ENCODE measurements around the gene HOTAIR.

HOTAIR gene

GRCh38 chr12:53956251-53956887, 18.4 kb downstream of the HOTAIR start:
- Histone ChIP-seq H4K8ac (ENCODE audit: low read depth, low read length) (no peak overlapping the region), H3K9me3 (replicated peaks in 1 of 2; ENCODE audit: control insufficient read depth in 2 of 2, insufficient read depth in 1 of 2, low read depth in 1 of 2, low read length in 2 of 2) (peaks cover 0 to 15% of the 10 kb centered on the region in 2 donors)
- WGBS, 2 donors (ENCODE audit: extremely low coverage in 2 of 2, insufficient read length in 2 of 2, insufficient replicate concordance in 1 of 2): no CpG with 5 or more reads among the region's 25 CpGs

GRCh38 chr12:53955776-53956250, 18.9 kb downstream of the HOTAIR start:
- Histone ChIP-seq H3K9me3 (replicated peaks in 1 of 2; ENCODE audit: control insufficient read depth in 2 of 2, insufficient read depth in 1 of 2, low read depth in 1 of 2, low read length in 2 of 2) (peaks cover 0 to 18% of the 10 kb centered on the region in 2 donors), H2BK15ac (ENCODE audit: low read length) (no peak overlapping the region), H3K4me1 (ENCODE audit: control insufficient read depth in 2 of 2, insufficient read depth in 1 of 2, low read depth in 1 of 2, low read length in 2 of 2) (no peaks in the 10 kb centered on the region), H3K4me2 (ENCODE audit: insufficient read depth, low read length, poor library complexity, severe bottlenecking) (no peak overlapping the region), H2BK12ac (ENCODE audit: low read length) (no peak overlapping the region), H3K23ac (ENCODE audit: low read depth, low read length, poor library complexity) (no peak overlapping the region), H3K18ac (ENCODE audit: low read length) (no peak overlapping the region), H3K9ac (ENCODE audit: low read depth, low read length, poor library complexity) (no peak overlapping the region), H3K27me3 (ENCODE audit: control insufficient read depth in 3 of 3, insufficient read depth in 3 of 3, low read depth in 1 of 3, low read length in 3 of 3) (peaks cover 88 to 100% (median 98%) of the 10 kb centered on the region in 3 experiments), H3K36me3 (replicated peaks in 1 of 2; ENCODE audit: control insufficient read depth in 2 of 2, insufficient read depth in 2 of 2, low read length in 2 of 2) (no peaks in the 10 kb centered on the region), H3K27ac (replicated peaks; ENCODE audit: low read length) (no peak overlapping the region), H4K8ac (ENCODE audit: low read depth, low read length) (no peak overlapping the region), H3K4ac (ENCODE audit: low read length) (no peak overlapping the region), H2AFZ (ENCODE audit: low read length) (no peak overlapping the region), H2BK120ac (ENCODE audit: low read depth, low read length) (no peak overlapping the region), H2BK5ac (ENCODE audit: low read length) (no peak overlapping the region), H3K4me3 (ENCODE audit: low read length in 2 of 2) (no peak overlapping the region), H3K79me1 (ENCODE audit: low read depth, low read length) (peaks cover 3% of the 10 kb centered on the region), H2AK5ac (ENCODE audit: low read depth, low read length) (no peak overlapping the region), H4K91ac (ENCODE audit: low read depth, low read length, poor library complexity) (no peak overlapping the region), H3K14ac (ENCODE audit: low read length) (no peak overlapping the region)
- 100% methylated on average over 1 of the region's 10 CpGs; no CpG with 5 or more reads in 1 of the 2 donors for WGBS, 2 donors (ENCODE audit: extremely low coverage in 2 of 2, insufficient read length in 2 of 2, insufficient replicate concordance in 1 of 2)
- no peak for DNase-seq (ENCODE audit: low spot score)

More at GRCh38 chr12:53956251-53956887, 18.4 kb downstream of the HOTAIR start:
- H2BK120ac ChIP-seq (ENCODE audit: low read depth, low read length): no peak overlapping the region
- H4K91ac ChIP-seq (ENCODE audit: low read depth, low read length, poor library complexity): no peak overlapping the region
- no peak overlapping the region for H3K18ac ChIP-seq (ENCODE audit: low read length)
- no peaks in the 10 kb centered on the region for H3K36me3 ChIP-seq (replicated peaks in 1 of 2; ENCODE audit: control insufficient read depth in 2 of 2, insufficient read depth in 2 of 2, low read length in 2 of 2)
- no peak overlapping the region for H3K23ac ChIP-seq (ENCODE audit: low read depth, low read length, poor library complexity)
- peaks cover 3% of the 10 kb centered on the region for H3K79me1 ChIP-seq (ENCODE audit: low read depth, low read length)
- H3K4me3 ChIP-seq (ENCODE audit: low read length in 2 of 2): no peak overlapping the region
- DNase-seq (ENCODE audit: low spot score): no peak
- no peak overlapping the region for H3K9ac ChIP-seq (ENCODE audit: low read depth, low read length, poor library complexity)
- H2AFZ ChIP-seq (ENCODE audit: low read length): no peak overlapping the region
- H3K14ac ChIP-seq (ENCODE audit: low read length): no peak overlapping the region
- no peak overlapping the region for H3K27ac ChIP-seq (replicated peaks; ENCODE audit: low read length)
- H3K4me1 ChIP-seq (ENCODE audit: control insufficient read depth in 2 of 2, insufficient read depth in 1 of 2, low read depth in 1 of 2, low read length in 2 of 2): no peaks in the 10 kb centered on the region
- H3K4me2 ChIP-seq (ENCODE audit: insufficient read depth, low read length, poor library complexity, severe bottlenecking): no peak overlapping the region
- H3K4ac ChIP-seq (ENCODE audit: low read length): no peak overlapping the region
- no peak overlapping the region for H2BK12ac ChIP-seq (ENCODE audit: low read length)
- H2AK5ac ChIP-seq (ENCODE audit: low read depth, low read length): no peak overlapping the region
- peaks cover 85 to 100% (median 98%) of the 10 kb centered on the region in 3 experiments for H3K27me3 ChIP-seq (ENCODE audit: control insufficient read depth in 3 of 3, insufficient read depth in 3 of 3, low read depth in 1 of 3, low read length in 3 of 3)
- no peak overlapping the region for H2BK15ac ChIP-seq (ENCODE audit: low read length)
- H2BK5ac ChIP-seq (ENCODE audit: low read length): no peak overlapping the region

GRCh38 chr12:53955036-53955775, 19.5 kb downstream of the HOTAIR start:
- Histone ChIP-seq H4K91ac (ENCODE audit: low read depth, low read length, poor library complexity) (no peak overlapping the region), H3K27me3 (ENCODE audit: control insufficient read depth in 3 of 3, insufficient read depth in 3 of 3, low read depth in 1 of 3, low read length in 3 of 3) (peaks cover 88 to 100% (median 98%) of the 10 kb centered on the region in 3 experiments), H2BK12ac (ENCODE audit: low read length) (no peak overlapping the region), H3K36me3 (replicated peaks in 1 of 2; ENCODE audit: control insufficient read depth in 2 of 2, insufficient read depth in 2 of 2, low read length in 2 of 2) (no peaks in the 10 kb centered on the region), H2AK5ac (ENCODE audit: low read depth, low read length) (no peak overlapping the region), H2BK5ac (ENCODE audit: low read length) (no peak overlapping the region), H3K9ac (ENCODE audit: low read depth, low read length, poor library complexity) (no peak overlapping the region), H3K4ac (ENCODE audit: low read length) (no peak overlapping the region), H3K4me2 (ENCODE audit: insufficient read depth, low read length, poor library complexity, severe bottlenecking) (no peak overlapping the region), H3K23ac (ENCODE audit: low read depth, low read length, poor library complexity) (peak overlapping the region; percentile 98), H3K9me3 (replicated peaks in 1 of 2; ENCODE audit: control insufficient read depth in 2 of 2, insufficient read depth in 1 of 2, low read depth in 1 of 2, low read length in 2 of 2) (peaks cover 0 to 18% of the 10 kb centered on the region in 2 donors), H2AFZ (ENCODE audit: low read length) (peak overlapping the region; percentile 22), H3K27ac (replicated peaks; ENCODE audit: low read length) (no peak overlapping the region), H3K14ac (ENCODE audit: low read length) (no peak overlapping the region), H3K18ac (ENCODE audit: low read length) (no peak overlapping the region), H4K8ac (ENCODE audit: low read depth, low read length) (no peak overlapping the region), H3K4me3 (ENCODE audit: low read length in 2 of 2) (no peak overlapping the region), H2BK120ac (ENCODE audit: low read depth, low read length) (no peak overlapping the region), H3K79me1 (ENCODE audit: low read depth, low read length) (peaks cover 3% of the 10 kb centered on the region), H2BK15ac (ENCODE audit: low read length) (no peak overlapping the region), H3K4me1 (ENCODE audit: control insufficient read depth in 2 of 2, insufficient read depth in 1 of 2, low read depth in 1 of 2, low read length in 2 of 2) (no peaks in the 10 kb centered on the region)
- WGBS, 2 donors (ENCODE audit: extremely low coverage in 2 of 2, insufficient read length in 2 of 2, insufficient replicate concordance in 1 of 2): no CpG with 5 or more reads among the region's 86 CpGs
- no peak for DNase-seq (ENCODE audit: low spot score)

GRCh38 chr12:53954694-53955035, 20.1 kb downstream of the HOTAIR start, which contains the start of gene HOXC12:
TSS of gene HOXC12 (plus strand) at chr12:53954903. CDS start at chr12:53954930, 27 bp downstream.
- Histone ChIP-seq H3K14ac (ENCODE audit: low read length) (no peak within 1 kb of the TSS), H3K27ac (replicated peaks; ENCODE audit: low read length) (no peak within 1 kb of the TSS), H2BK5ac (ENCODE audit: low read length) (no peak within 1 kb of the TSS), H3K23ac (ENCODE audit: low read depth, low read length, poor library complexity) (peak within 1 kb of the TSS; percentile 98), H2AFZ (ENCODE audit: low read length) (peak within 1 kb of the TSS; percentile 22), H4K91ac (ENCODE audit: low read depth, low read length, poor library complexity) (no peak within 1 kb of the TSS), H3K18ac (ENCODE audit: low read length) (no peak within 1 kb of the TSS), H2AK5ac (ENCODE audit: low read depth, low read length) (no peak within 1 kb of the TSS), H3K36me3 (replicated peaks in 1 of 2; ENCODE audit: control insufficient read depth in 2 of 2, insufficient read depth in 2 of 2, low read length in 2 of 2) (no peaks in the 10 kb centered on the region), H3K4me2 (ENCODE audit: insufficient read depth, low read length, poor library complexity, severe bottlenecking) (no peak within 1 kb of the TSS), H3K79me1 (ENCODE audit: low read depth, low read length) (peaks cover 3% of the 10 kb centered on the region), H3K4me3 (ENCODE audit: low read length in 2 of 2) (peak within 1 kb of the TSS in 1 of 2 donors; percentile 5), H2BK120ac (ENCODE audit: low read depth, low read length) (no peak within 1 kb of the TSS), H3K27me3 (ENCODE audit: control insufficient read depth in 3 of 3, insufficient read depth in 3 of 3, low read depth in 1 of 3, low read length in 3 of 3) (peaks cover 89 to 100% (median 98%) of the 10 kb centered on the region in 3 experiments), H3K9ac (ENCODE audit: low read depth, low read length, poor library complexity) (no peak within 1 kb of the TSS), H3K4ac (ENCODE audit: low read length) (no peak within 1 kb of the TSS), H2BK15ac (ENCODE audit: low read length) (no peak within 1 kb of the TSS), H4K8ac (ENCODE audit: low read depth, low read length) (no peak within 1 kb of the TSS), H3K4me1 (ENCODE audit: control insufficient read depth in 2 of 2, insufficient read depth in 1 of 2, low read depth in 1 of 2, low read length in 2 of 2) (no peaks in the 10 kb centered on the region), H2BK12ac (ENCODE audit: low read length) (no peak within 1 kb of the TSS), H3K9me3 (replicated peaks in 1 of 2; ENCODE audit: control insufficient read depth in 2 of 2, insufficient read depth in 1 of 2, low read depth in 1 of 2, low read length in 2 of 2) (peaks cover 0 to 16% of the 10 kb centered on the region in 2 donors)
- no CpG with 5 or more reads among the region's 20 CpGs for WGBS, 2 donors (ENCODE audit: extremely low coverage in 2 of 2, insufficient read length in 2 of 2, insufficient replicate concordance in 1 of 2)
- DNase-seq (ENCODE audit: low spot score): no peak
